ENCODE results near the gene THADA. TPM values are rescaled to one million over a fixed set of nuclear protein-coding genes. Genes with fewer than 3 reads are reported as not detected.

Gene THADA
- total RNA-seq, 1 experiment from 2014 or later: 14.1 TPM

DNA sequence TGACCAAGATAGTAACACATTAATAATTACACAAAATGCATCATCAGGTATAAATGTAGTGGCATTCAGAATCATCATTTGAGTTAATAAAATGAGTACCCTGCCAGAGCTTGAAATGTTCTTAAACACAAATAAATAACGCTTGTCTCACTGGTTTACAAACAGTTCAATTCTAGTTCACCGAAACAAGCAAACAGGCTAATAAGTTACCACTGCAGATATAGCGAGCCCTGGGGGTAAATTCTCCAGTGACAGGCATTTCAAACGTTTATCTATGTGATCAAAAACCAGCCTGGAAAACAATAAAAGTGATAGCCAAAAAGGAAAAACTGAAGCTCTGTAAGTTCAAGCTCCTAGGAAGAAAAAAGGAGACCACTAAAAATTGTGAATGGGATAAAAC, 152.6 kb downstream of the THADA start:
- Histone ChIP-seq H3K4me1 (replicated peaks) (peaks cover 12% of the 10 kb centered on the region), H3K36me3 (peaks cover 8% of the 10 kb centered on the region), H3K27me3 (replicated peaks) (no peaks in the 10 kb centered on the region), H3K27ac (no peak overlapping the region), H3K9me3 (replicated peaks) (no peaks in the 10 kb centered on the region), H3K4me3 (no peak overlapping the region)
- no peak for DNase-seq (ENCODE audit: low read depth in 1 of 2, low spot score in 2 of 2)

DNA sequence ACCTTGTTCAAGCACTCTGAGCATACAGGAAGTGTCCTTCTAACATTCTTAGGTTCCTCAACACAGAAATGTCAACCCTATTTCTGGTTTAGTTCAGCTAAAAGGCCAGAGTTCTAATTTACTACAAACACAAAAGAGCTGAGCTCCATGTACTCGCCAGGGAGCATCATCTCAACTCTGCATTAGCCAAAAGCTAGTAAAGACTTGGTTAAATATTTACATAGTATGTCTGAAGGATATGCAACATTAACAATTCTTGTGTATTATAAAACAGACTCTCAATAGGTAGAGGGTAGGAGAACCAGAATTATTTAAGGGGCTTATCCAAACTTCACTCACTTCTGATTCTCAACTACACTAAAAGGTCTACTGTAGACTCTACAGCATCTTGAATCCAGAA, 154.6 kb downstream of the THADA start:
- H3K27ac ChIP-seq: no peak overlapping the region
- DNase-seq (ENCODE audit: low read depth in 1 of 2, low spot score in 2 of 2): no peak
- H3K4me3 ChIP-seq: no peak overlapping the region
- no peaks in the 10 kb centered on the region for H3K27me3 ChIP-seq (replicated peaks)
- H3K9me3 ChIP-seq (replicated peaks): no peaks in the 10 kb centered on the region
- peaks cover 6% of the 10 kb centered on the region for H3K36me3 ChIP-seq
- peaks cover 12% of the 10 kb centered on the region for H3K4me1 ChIP-seq (replicated peaks)

DNA sequence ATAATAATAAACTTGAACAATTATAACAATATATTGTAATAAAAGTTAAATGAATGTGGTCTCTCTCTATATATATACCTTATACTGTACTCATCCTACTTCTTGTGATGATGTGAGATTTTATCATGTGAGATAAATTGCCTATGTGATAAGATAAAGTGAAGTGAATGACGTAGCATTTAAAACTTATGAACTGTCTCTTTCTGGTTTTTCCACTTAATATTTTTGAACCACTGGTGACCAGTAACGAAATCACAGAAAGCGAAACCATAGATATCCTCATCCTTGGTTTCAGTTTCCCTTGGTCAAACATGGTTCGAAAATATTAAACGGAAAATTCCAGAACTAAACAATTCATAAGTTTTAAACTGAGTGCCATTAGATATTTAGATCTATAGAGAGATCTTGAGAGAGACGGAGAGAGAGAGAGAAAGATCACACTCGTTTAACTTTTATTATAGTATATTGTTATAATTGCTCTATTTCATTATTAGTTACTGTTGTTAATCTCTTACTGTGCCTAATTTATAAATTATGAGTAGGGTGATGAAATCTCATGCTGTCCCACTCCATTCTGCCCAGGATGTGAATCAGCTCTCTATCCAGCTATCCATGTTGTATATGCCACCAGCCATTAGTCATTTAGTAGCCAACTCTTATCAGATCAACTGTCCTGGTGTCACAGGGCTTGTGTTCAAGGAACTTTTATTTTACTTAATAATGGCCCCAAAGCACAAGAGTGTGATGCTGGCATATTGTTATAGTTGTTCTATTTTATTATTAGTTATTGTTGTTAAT, 156.8 kb downstream of the THADA start:
- H3K4me1 ChIP-seq (replicated peaks): peaks cover 12% of the 10 kb centered on the region
- H3K27ac ChIP-seq: peak overlapping the region; percentile 11; the same call in 1 of the 2 replicates
- no peaks in the 10 kb centered on the region for H3K9me3 ChIP-seq (replicated peaks)
- no peak overlapping the region for H3K4me3 ChIP-seq
- H3K36me3 ChIP-seq: no peaks in the 10 kb centered on the region; the same call in 1 of the 2 replicates
- no peak for DNase-seq (ENCODE audit: low read depth in 1 of 2, low spot score in 2 of 2)
- no peaks in the 10 kb centered on the region for H3K27me3 ChIP-seq (replicated peaks)

DNA sequence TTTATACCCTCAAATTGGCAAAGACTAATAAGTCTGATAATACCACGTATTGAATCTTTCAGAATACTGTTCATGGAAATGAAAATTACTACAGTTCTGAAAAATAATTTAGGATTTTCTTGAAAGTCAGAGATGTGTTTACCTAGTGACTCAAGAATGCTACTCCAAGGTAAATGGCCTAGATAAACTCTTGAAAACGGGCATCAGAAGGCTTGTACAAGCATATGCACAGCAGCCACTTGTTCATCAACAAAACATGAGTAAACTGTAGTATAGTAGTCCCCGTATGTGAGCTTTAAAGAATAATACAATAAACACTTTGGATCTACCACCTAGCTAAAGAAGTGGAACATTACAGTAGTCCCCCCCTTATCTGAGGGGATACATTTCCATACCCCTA, 157.5 kb downstream of the THADA start:
- no peak for DNase-seq (ENCODE audit: low read depth in 1 of 2, low spot score in 2 of 2)
- H3K9me3 ChIP-seq (replicated peaks): no peaks in the 10 kb centered on the region
- peaks cover 12% of the 10 kb centered on the region for H3K4me1 ChIP-seq (replicated peaks)
- H3K27me3 ChIP-seq (replicated peaks): no peaks in the 10 kb centered on the region
- no peak overlapping the region for H3K4me3 ChIP-seq
- H3K27ac ChIP-seq: no peak overlapping the region
- H3K36me3 ChIP-seq: no peaks in the 10 kb centered on the region; the same call in 1 of the 2 replicates

- Histone ChIP-seq H3K9me3 (replicated peaks) (no peaks in the 10 kb centered on the region), H3K4me1 (replicated peaks) (peaks cover 12% of the 10 kb centered on the region), H3K4me3 (no peak overlapping the region), H3K27me3 (replicated peaks) (no peaks in the 10 kb centered on the region), H3K27ac (no peak overlapping the region), H3K36me3 (no peaks in the 10 kb centered on the region; the same call in 1 of the 2 replicates)
- no peak for DNase-seq (ENCODE audit: low read depth in 1 of 2, low spot score in 2 of 2)
Measured at GRCh38 chr2:43437363-43437762, 158.5 kb downstream of the THADA start.

DNA sequence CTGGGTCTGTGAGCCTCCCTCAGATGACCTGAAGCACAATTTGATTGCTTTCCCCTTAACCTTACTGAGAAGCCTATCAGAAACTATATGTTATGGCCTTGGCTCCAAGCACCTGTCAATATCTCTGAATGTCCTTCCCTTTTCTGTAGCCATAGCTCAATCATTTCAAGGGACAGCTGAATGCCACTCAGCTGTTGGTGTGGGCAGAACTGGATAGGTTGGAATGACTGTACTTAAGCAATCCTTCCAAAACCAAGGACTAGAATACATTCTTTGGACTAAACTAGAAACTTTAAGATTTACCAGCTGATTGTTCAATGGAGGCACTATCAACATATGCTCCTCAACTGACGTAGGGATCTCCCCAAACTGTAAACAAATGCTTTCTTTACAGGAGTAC, 159.4 kb downstream of the THADA start:
- no peak overlapping the region for H3K27ac ChIP-seq
- H3K4me3 ChIP-seq: no peak overlapping the region
- no peaks in the 10 kb centered on the region for H3K9me3 ChIP-seq (replicated peaks)
- H3K36me3 ChIP-seq: no peaks in the 10 kb centered on the region; the same call in 1 of the 2 replicates
- DNase-seq (ENCODE audit: low read depth in 1 of 2, low spot score in 2 of 2): no peak
- H3K4me1 ChIP-seq (replicated peaks): peaks cover 12% of the 10 kb centered on the region
- no peaks in the 10 kb centered on the region for H3K27me3 ChIP-seq (replicated peaks)

DNA sequence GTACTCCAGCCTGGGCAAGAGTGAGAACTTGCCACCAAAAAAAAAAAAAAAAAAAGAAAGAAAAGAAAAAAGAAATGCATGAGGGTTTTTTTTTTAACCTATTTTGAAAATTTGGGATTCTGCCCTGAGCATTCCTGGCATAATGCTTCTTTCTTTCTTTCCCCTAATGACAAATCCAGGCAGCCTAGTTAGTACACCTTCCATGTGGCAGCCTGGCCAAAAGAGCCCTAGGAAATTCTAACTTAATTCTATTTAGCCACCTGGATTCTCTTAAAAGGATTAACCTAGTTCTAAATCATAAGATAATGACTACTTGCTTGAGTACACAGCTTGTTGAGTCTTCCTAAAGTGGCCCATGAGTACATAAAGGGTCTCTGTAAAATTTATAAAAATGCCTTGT, 160.1 kb downstream of the THADA start:
- H3K9me3 ChIP-seq (replicated peaks): no peaks in the 10 kb centered on the region
- H3K36me3 ChIP-seq: no peaks in the 10 kb centered on the region; the same call in 1 of the 2 replicates
- H3K27me3 ChIP-seq (replicated peaks): no peaks in the 10 kb centered on the region
- DNase-seq (ENCODE audit: low read depth in 1 of 2, low spot score in 2 of 2): no peak
- peaks cover 12% of the 10 kb centered on the region for H3K4me1 ChIP-seq (replicated peaks)
- H3K4me3 ChIP-seq: no peak overlapping the region
- H3K27ac ChIP-seq: no peak overlapping the region

GRCh38 chr2:43430489-43430888, 165.3 kb downstream of the THADA start:
- H3K36me3 ChIP-seq: peaks cover 6% of the 10 kb centered on the region
- H3K9me3 ChIP-seq (replicated peaks): no peaks in the 10 kb centered on the region
- no peak overlapping the region for H3K4me3 ChIP-seq
- H3K4me1 ChIP-seq (replicated peaks): peaks cover 16% of the 10 kb centered on the region
- DNase-seq (ENCODE audit: low read depth in 1 of 2, low spot score in 2 of 2): no peak
- H3K27ac ChIP-seq: no peak overlapping the region
- no peaks in the 10 kb centered on the region for H3K27me3 ChIP-seq (replicated peaks)

- H3K27ac ChIP-seq: no peak overlapping the region
- DNase-seq (ENCODE audit: low read depth in 1 of 2, low spot score in 2 of 2): no peak
- no peaks in the 10 kb centered on the region for H3K27me3 ChIP-seq (replicated peaks)
- peaks cover 13% of the 10 kb centered on the region for H3K36me3 ChIP-seq
- H3K4me3 ChIP-seq: no peak overlapping the region
- H3K9me3 ChIP-seq (replicated peaks): no peaks in the 10 kb centered on the region
- peaks cover 25% of the 10 kb centered on the region for H3K4me1 ChIP-seq (replicated peaks)
Measured at GRCh38 chr2:43429369-43429768, 166.5 kb downstream of the THADA start.

DNA sequence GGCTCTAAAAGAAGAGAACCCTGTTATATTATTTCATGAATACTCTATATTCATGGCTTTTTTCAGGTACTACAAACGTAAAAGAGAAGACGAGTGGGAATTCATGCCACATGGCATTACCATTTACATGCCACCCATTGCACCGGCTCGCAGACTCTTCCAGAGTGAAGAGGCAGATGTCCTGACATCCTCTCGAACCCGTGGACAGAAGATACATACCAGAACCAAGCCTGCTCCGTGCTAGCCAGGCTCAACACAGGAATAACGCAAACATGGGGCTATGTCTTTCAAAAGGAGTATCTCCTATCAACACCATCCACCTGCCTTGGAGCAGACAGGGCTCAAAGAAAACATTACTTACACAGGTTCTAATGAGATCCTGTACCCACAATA, 168.8 kb downstream of the THADA start:
- H3K36me3 ChIP-seq: peaks cover 13% of the 10 kb centered on the region
- peak overlapping the region; percentile 98 for H3K27ac ChIP-seq
- H3K4me3 ChIP-seq: no peak overlapping the region
- H3K4me1 ChIP-seq (replicated peaks): peaks cover 25% of the 10 kb centered on the region
- DNase-seq (ENCODE audit: low read depth in 1 of 2, low spot score in 2 of 2): no peak
- no peaks in the 10 kb centered on the region for H3K9me3 ChIP-seq (replicated peaks)
- H3K27me3 ChIP-seq (replicated peaks): no peaks in the 10 kb centered on the region

GRCh38 chr2:43426305-43427031, 169.4 kb downstream of the THADA start:
- Histone ChIP-seq H3K27me3 (replicated peaks) (no peaks in the 10 kb centered on the region), H3K27ac (peak overlapping the region; percentile 98), H3K36me3 (peaks cover 13% of the 10 kb centered on the region), H3K4me3 (no peak overlapping the region), H3K9me3 (replicated peaks) (no peaks in the 10 kb centered on the region), H3K4me1 (replicated peaks) (peaks cover 25% of the 10 kb centered on the region)
- DNase-seq (ENCODE audit: low read depth in 1 of 2, low spot score in 2 of 2): peak; percentile 92 to 94

DNA sequence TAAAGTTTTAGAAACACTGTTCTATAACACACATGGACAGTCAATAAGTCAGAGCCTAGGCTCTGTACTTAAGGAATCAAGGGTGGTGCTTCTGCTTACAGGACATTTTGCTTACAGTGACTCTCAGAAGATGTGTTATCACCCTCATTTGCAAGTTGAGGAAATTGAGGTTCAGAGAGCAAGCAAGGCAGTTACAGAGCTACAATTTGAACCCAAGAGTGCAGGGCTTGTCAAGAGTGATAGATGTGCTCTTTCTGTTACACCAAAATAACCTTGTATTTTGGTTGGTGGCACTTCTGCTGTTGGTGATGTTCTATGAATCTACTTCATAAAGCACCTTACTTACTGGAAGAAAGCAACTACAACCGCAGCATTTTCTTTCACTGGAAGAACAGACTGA, 170.2 kb downstream of the THADA start:
- H3K9me3 ChIP-seq (replicated peaks): no peaks in the 10 kb centered on the region
- H3K27me3 ChIP-seq (replicated peaks): no peaks in the 10 kb centered on the region
- DNase-seq (ENCODE audit: low read depth in 1 of 2, low spot score in 2 of 2): peak in 1 of 2 experiments; percentile 22
- peaks cover 25% of the 10 kb centered on the region for H3K4me1 ChIP-seq (replicated peaks)
- H3K27ac ChIP-seq: peak overlapping the region; percentile 98
- peaks cover 13% of the 10 kb centered on the region for H3K36me3 ChIP-seq
- H3K4me3 ChIP-seq: no peak overlapping the region

- Histone ChIP-seq H3K27ac (peak overlapping the region; percentile 98), H3K36me3 (peaks cover 13% of the 10 kb centered on the region), H3K27me3 (replicated peaks) (no peaks in the 10 kb centered on the region), H3K9me3 (replicated peaks) (no peaks in the 10 kb centered on the region), H3K4me1 (replicated peaks) (peaks cover 25% of the 10 kb centered on the region), H3K4me3 (no peak overlapping the region)
- no peak for DNase-seq (ENCODE audit: low read depth in 1 of 2, low spot score in 2 of 2)
Measured at GRCh38 chr2:43424262-43425207, 171.3 kb downstream of the THADA start.

Measured in SJSA1 (cell line).